ENCODE data around the gene GLB1L3.

GRCh38 chr11:134250246-134250645 is 25.9 kb upstream of the GLB1L3 start:
- TF ChIP-seq, protein P1, sequence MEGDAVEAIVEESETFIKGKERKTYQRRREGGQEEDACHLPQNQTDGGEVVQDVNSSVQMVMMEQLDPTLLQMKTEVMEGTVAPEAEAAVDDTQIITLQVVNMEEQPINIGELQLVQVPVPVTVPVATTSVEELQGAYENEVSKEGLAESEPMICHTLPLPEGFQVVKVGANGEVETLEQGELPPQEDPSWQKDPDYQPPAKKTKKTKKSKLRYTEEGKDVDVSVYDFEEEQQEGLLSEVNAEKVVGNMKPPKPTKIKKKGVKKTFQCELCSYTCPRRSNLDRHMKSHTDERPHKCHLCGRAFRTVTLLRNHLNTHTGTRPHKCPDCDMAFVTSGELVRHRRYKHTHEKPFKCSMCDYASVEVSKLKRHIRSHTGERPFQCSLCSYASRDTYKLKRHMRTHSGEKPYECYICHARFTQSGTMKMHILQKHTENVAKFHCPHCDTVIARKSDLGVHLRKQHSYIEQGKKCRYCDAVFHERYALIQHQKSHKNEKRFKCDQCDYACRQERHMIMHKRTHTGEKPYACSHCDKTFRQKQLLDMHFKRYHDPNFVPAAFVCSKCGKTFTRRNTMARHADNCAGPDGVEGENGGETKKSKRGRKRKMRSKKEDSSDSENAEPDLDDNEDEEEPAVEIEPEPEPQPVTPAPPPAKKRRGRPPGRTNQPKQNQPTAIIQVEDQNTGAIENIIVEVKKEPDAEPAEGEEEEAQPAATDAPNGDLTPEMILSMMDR (IDR thresholded peaks at IDR 0.05; ENCODE audit: poor library complexity), result no peak
- TF ChIP-seq EZH2 (IDR thresholded peaks at IDR 0.05; ENCODE audit: borderline replicate concordance) (no peak), EZH2phosphoT487 (IDR thresholded peaks at IDR 0.05; ENCODE audit: low read depth, severe bottlenecking, unreplicated experiment) (no peak)

Measured in hepatocyte (in vitro differentiated cells).